Dendritic cell treated with granulocyte-macrophage colony-stimulating factor and Interleukin-4, amounts not matched to agents 40 ng/mL and 50 ng/mL, for 4 days (primary cell): ENCODE measurements around the gene ANAPC5.
A peak's percentile ranks its signal among the peaks of the same experiment; 100 is the strongest.
"Not testable (repeated sequence)": the region's sequence is repeated elsewhere in the genome, so short reads cannot be mapped to it uniquely, and the experiment has no call there.

ENCODE experiments used
- H3K27ac Mint-ChIP-seq: one replicate; pipeline ENCODE4 v1.8.0; 2022; ENCODE audit warnings: mild to moderate bottlenecking, mixed read lengths
- H3K27me3 Mint-ChIP-seq: one replicate; pipeline ENCODE4 v1.8.0; 2022; ENCODE audit warnings: mild to moderate bottlenecking, mixed read lengths
- H3K36me3 Mint-ChIP-seq: one replicate; pipeline ENCODE4 v1.8.0; 2022; ENCODE audit warnings: low read depth, mixed read lengths
- H3K4me1 Mint-ChIP-seq: one replicate; pipeline ENCODE4 v1.8.0; 2022; ENCODE audit warnings: low read depth, mixed read lengths
- H3K4me3 Mint-ChIP-seq: one replicate; pipeline ENCODE4 v1.8.0; 2022; ENCODE audit warnings: mild to moderate bottlenecking, moderate library complexity, mixed read lengths
- H3K9me3 Mint-ChIP-seq: one replicate; pipeline ENCODE4 v1.8.0; 2022; ENCODE audit warnings: mixed read lengths
- intact Hi-C: fragments of 100-400 bp; cut with micrococcal nuclease; formaldehyde crosslinking; loops from one replicate; pipeline ENCODE4 v1.15.0; 2022

The ANAPC5 gene

GRCh38 chr12:121314431-121314830 lies 37.8 kb downstream of the ANAPC5 start:
- peaks cover 82% of the 10 kb centered on the region for H3K36me3 Mint-ChIP-seq
- no peaks in the 10 kb centered on the region for H3K9me3 Mint-ChIP-seq
- no peak overlapping the region for H3K27ac Mint-ChIP-seq
- intact Hi-C loops, result no loop called here
- no peaks in the 10 kb centered on the region for H3K27me3 Mint-ChIP-seq
- no peak overlapping the region for H3K4me3 Mint-ChIP-seq
- peaks cover 15% of the 10 kb centered on the region for H3K4me1 Mint-ChIP-seq

GRCh38 chr12:121310231-121310630 lies 42.0 kb downstream of the ANAPC5 start:
- H3K27ac Mint-ChIP-seq, H3K4me3 Mint-ChIP-seq, H3K9me3 Mint-ChIP-seq, H3K27me3 Mint-ChIP-seq, intact Hi-C loops: not testable (repeated sequence)
- peaks cover 17% of the 10 kb centered on the region for H3K4me1 Mint-ChIP-seq
- H3K36me3 Mint-ChIP-seq, result peaks cover 64% of the 10 kb centered on the region

- H3K4me1 Mint-ChIP-seq, intact Hi-C loops, H3K27me3 Mint-ChIP-seq, H3K27ac Mint-ChIP-seq, H3K9me3 Mint-ChIP-seq, H3K4me3 Mint-ChIP-seq: not testable (repeated sequence)
- peaks cover 49% of the 10 kb centered on the region for H3K36me3 Mint-ChIP-seq
Measured at GRCh38 chr12:121307397-121307796, 44.8 kb downstream of the ANAPC5 start.

DNA sequence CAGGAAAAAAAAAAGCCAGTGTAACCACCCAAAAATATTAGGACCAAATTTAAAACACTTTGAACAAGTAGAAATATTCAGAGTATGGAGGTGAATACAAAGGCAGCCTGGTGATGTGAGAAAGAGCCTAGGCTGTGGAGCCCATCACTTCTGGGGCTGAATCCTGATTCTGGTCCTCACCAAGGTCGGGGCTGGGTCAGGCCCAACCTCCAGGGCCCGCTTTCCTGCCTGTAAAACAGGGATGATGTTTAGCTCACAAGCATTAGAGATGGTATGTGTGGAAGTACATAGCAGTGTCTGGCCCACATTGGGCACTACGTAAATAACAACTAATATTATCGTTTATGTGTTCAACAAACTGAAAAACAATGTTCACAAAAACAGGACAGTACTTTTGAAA lies 47.9 kb downstream of the ANAPC5 start:
- Mint-ChIP-seq H3K4me1 (peaks cover 20% of the 10 kb centered on the region), H3K27me3 (no peaks in the 10 kb centered on the region), H3K9me3 (no peaks in the 10 kb centered on the region), H3K4me3 (no peak overlapping the region), H3K27ac (no peak overlapping the region), H3K36me3 (peaks cover 18% of the 10 kb centered on the region)
- intact Hi-C loops, result no loop called here

DNA sequence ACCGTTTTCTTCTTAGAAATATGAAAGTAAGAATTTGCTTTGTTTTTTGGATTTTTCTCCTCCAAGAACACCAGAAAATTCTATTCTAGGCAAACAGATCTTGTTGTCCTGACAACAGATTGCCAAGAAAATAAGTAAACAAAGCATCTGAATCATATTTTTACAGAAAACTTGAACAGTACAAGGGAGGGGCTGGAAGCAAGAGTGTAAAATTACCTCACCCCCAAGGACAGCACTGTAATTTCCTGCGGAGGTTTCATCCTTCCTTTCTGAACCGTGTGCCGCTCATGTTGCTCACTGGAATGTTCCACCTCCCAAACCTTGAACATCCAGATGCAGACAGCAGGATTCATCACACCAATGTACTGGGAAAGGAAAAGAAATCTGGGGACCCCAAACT lies 50.3 kb downstream of the ANAPC5 start:
- Mint-ChIP-seq H3K27me3 (no peaks in the 10 kb centered on the region), H3K9me3 (no peaks in the 10 kb centered on the region), H3K4me1 (peaks cover 31% of the 10 kb centered on the region), H3K36me3 (no peaks in the 10 kb centered on the region), H3K4me3 (no peak overlapping the region), H3K27ac (no peak overlapping the region)
- intact Hi-C loops, result no loop called here

- H3K27me3 Mint-ChIP-seq, result no peaks in the 10 kb centered on the region
- intact Hi-C loops, result no loop called here
- H3K4me3 Mint-ChIP-seq, result no peak overlapping the region
- H3K27ac Mint-ChIP-seq, result no peak overlapping the region
- H3K4me1 Mint-ChIP-seq, result peaks cover 34% of the 10 kb centered on the region
- no peaks in the 10 kb centered on the region for H3K9me3 Mint-ChIP-seq
- no peaks in the 10 kb centered on the region for H3K36me3 Mint-ChIP-seq
Measured at GRCh38 chr12:121300083-121300819, 52.0 kb downstream of the ANAPC5 start.

GRCh38 chr12:121299662-121300061 lies 52.5 kb downstream of the ANAPC5 start:
- no peaks in the 10 kb centered on the region for H3K27me3 Mint-ChIP-seq
- no peak overlapping the region for H3K4me3 Mint-ChIP-seq
- H3K27ac Mint-ChIP-seq, result no peak overlapping the region
- H3K4me1 Mint-ChIP-seq, result peaks cover 32% of the 10 kb centered on the region
- H3K9me3 Mint-ChIP-seq, result no peaks in the 10 kb centered on the region
- H3K36me3 Mint-ChIP-seq, result no peaks in the 10 kb centered on the region
- intact Hi-C loops, result no loop called here

DNA sequence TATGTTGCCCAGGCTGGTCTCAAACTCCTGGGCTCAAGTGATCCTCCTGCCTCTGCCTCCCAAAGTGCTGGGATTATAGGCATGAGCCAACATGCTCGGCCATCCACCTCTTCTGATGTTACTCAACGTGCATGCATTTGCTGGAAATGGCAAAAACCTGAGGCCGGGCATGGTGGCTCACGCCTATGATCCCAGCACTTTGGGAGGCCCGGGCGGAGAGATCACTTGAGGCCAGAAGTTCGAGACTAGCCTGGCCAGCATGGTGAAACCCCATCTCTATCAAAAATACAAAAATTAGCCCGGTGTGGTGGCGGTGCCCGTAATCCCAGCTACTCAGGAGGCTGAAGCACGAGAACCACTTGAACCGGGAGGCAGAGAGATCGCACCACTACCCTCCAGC lies 53.8 kb downstream of the ANAPC5 start:
- H3K9me3 Mint-ChIP-seq, intact Hi-C loops, H3K36me3 Mint-ChIP-seq, H3K4me3 Mint-ChIP-seq, H3K27me3 Mint-ChIP-seq: not testable (repeated sequence)
- peak overlapping the region; percentile 73 for H3K27ac Mint-ChIP-seq
- peaks cover 38% of the 10 kb centered on the region for H3K4me1 Mint-ChIP-seq

- Mint-ChIP-seq H3K27me3 (no peaks in the 10 kb centered on the region), H3K9me3 (no peaks in the 10 kb centered on the region), H3K4me1 (peaks cover 47% of the 10 kb centered on the region), H3K27ac (peak overlapping the region; percentile 73), H3K4me3 (peak overlapping the region; percentile 75), H3K36me3 (peaks cover 6% of the 10 kb centered on the region)
- intact Hi-C loops, result no loop called here
Measured at GRCh38 chr12:121297435-121297991, 54.7 kb downstream of the ANAPC5 start.

DNA sequence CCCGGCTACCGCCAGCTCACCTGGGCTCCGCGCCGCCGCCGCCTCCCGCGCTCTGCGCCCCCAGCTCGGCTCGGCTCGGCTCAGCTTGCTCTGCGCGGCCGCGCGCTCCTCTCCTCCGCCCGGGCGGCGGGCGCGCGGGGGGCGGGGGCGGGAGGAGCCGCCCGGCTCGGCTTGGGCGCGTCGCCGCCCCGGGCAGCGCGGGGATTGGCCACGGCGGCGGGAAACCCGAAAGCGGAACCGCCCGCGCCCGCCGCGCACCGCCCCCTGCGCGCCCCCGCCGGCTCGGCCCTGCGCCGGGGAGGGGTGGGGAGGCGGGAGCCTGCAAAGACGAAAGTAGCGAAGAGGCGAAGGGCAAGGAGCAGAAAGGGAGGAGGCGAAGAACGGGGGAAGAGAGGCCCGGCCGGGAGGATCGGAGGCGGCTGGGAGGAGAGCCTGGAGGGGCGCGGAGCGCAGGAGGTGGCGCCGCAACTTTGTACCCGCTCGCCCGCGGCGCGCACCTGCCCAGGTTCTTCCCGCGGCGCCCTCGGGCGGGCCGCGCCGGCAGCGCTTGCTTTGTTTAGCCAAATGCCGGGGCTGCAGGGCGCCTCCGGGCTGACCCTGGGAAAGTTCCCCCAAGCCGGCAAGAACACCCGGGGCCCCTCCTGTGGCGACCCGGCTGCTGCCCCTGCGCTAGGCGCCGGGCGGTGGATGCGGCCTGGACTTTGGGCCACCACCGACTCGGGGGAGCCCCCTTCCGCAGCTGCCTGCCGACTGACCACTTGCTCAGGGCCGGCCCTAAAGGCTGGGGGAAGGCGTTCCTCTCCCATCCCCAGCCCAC lies 55.4 kb downstream of the ANAPC5 start, which contains the start of gene CAMKK2:
Gene CAMKK2, minus strand, starts transcription at position 92 of the 817 bp plus-strand sequence. CDS start 22,183 bp downstream, outside the sequence.
- peaks cover 48% of the 10 kb centered on the region for H3K4me1 Mint-ChIP-seq
- H3K27ac Mint-ChIP-seq, result peak within 1 kb of the TSS; percentile 83
- no peaks in the 10 kb centered on the region for H3K9me3 Mint-ChIP-seq
- peaks cover 11% of the 10 kb centered on the region for H3K36me3 Mint-ChIP-seq
- H3K27me3 Mint-ChIP-seq, result no peaks in the 10 kb centered on the region
- intact Hi-C loops, result loop anchor here (1.0 kb wide), 1 partner anchor 19 kb away; no protein-coding TSS in a partner anchor
- peak within 1 kb of the TSS; percentile 89 for H3K4me3 Mint-ChIP-seq

DNA sequence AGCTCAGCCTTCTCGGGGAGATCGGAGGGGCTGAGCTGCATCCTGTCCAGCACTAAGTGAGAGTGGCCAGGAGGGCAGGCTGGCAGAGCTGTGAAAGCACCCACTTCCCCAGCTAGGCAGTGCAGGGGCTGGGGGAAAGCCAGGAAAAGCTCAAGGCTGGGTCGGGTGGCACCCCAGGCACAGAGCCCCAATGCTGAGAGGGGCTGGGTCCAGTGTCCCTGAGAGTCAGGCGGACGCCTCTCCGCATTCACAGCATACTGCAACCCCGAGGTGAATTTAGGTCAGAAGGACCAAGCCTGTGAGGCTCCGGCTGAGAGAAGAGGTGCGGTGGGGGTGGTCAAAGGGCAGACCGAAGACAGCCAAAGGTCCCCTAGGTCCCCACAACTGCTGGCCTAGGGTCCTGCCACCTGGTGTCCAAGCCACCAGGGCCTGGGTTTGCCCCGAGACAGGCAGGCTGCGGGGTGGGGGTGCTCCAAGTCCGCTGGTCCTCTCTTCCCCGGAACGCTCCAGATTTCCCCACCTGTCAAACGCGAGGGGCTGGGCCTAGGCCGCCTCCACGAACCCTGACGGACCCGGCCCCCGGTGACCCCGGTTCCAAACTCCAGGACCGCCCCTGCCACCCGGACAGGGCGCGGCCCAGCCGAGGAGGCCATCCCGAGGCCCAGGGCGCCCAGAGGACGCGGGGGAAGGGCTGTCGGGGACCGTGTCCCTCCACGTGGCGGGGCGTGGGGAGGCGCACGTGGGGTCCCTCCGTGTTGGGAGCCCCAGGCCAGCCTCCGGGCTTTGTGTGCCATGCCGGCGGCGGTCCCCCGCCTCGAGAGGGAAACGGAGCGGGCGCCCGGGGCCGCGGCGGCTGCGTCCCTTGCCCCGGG lies 56.2 kb downstream of the ANAPC5 start:
- no peaks in the 10 kb centered on the region for H3K27me3 Mint-ChIP-seq
- H3K27ac Mint-ChIP-seq, result peak overlapping the region; percentile 83
- intact Hi-C loops, result loop anchor here (1.0 kb wide), 1 partner anchor 18 kb away; no protein-coding TSS in a partner anchor
- H3K4me3 Mint-ChIP-seq, result peak overlapping the region; percentile 89
- H3K4me1 Mint-ChIP-seq, result peaks cover 53% of the 10 kb centered on the region
- H3K36me3 Mint-ChIP-seq, result peaks cover 18% of the 10 kb centered on the region
- no peaks in the 10 kb centered on the region for H3K9me3 Mint-ChIP-seq

- intact Hi-C loops, result no loop called here
- H3K9me3 Mint-ChIP-seq, result no peaks in the 10 kb centered on the region
- H3K4me1 Mint-ChIP-seq, result peaks cover 51% of the 10 kb centered on the region
- peak overlapping the region; percentile 83 for H3K27ac Mint-ChIP-seq
- H3K27me3 Mint-ChIP-seq, result no peaks in the 10 kb centered on the region
- H3K36me3 Mint-ChIP-seq, result peaks cover 26% of the 10 kb centered on the region
- peak overlapping the region; percentile 89 for H3K4me3 Mint-ChIP-seq
Measured at GRCh38 chr12:121295116-121295745, 57.0 kb downstream of the ANAPC5 start.
